ENCODE results near the gene WNT5A.

Gene WNT5A

GRCh38 chr3:55486857-55487380 lies at the start of gene WNT5A:
Gene WNT5A (minus strand): TSS chr3:55487306. CDS start chr3:55486985, 321 bp downstream.
- no peak for DNase-seq (ENCODE audit: low read depth in 2 of 2, low spot score in 1 of 2)

DNA sequence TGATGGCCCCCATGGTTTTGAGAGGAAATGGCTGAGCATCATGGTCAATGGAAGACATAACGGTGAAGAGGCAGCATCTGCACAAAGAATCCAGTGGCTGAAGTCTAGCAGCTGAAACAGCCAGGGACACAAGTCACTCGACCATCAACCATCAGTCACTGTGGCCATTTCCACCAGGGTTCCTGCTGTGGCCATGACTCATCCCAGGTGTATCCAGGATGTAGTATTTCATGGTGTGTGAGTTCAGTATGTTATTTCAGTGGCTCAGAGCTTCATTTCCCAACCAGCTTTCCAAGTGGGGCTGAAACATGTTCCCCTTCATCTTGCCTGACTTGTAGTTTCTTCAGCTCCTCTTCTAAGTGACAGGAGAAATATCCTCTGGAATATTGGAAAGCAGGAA lies 47.8 kb upstream of the WNT5A start:
- no peak for DNase-seq (ENCODE audit: low read depth in 2 of 2, low spot score in 1 of 2)

DNA sequence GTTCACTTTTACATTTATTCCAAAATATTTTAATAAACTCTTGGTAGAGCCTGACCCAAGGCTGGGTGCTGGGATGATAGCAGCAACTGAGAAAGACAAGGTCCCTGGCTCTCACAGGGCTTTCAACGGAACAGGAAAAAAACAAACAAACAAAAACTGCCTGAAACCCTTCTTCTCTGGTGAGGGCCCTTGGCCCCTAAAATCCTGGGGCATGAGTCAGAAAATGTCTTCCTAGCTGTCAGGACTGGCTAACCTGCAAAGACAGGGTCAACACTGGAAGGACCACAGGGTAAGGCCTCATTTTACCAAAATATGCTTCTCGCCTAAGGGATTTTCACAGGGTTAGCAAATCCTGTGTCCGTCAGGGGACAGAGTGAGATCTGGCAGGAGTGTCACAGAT lies 45.7 kb upstream of the WNT5A start:
- DNase-seq (ENCODE audit: low read depth in 2 of 2, low spot score in 1 of 2): no peak

DNA sequence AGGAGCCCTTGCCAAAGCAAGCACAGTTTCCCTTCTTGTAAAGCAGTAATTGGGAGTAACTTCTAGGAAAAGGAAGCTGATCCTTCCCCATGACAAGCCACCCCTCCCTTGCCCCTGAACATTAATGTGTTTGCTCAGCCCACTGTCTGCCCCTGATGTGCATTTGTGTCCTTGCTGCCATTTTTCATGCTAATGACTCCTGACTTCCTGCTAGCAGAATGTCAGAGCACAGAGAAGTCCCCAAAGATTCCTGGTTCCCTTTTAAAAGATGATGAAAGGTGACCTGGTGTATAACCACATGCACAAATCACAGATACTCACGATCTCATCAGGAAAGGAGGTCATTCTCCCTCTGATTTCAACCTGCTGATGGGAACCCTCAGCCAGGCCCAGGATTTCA lies 44.2 kb upstream of the WNT5A start:
- DNase-seq (ENCODE audit: low read depth in 2 of 2, low spot score in 1 of 2): no peak

DNA sequence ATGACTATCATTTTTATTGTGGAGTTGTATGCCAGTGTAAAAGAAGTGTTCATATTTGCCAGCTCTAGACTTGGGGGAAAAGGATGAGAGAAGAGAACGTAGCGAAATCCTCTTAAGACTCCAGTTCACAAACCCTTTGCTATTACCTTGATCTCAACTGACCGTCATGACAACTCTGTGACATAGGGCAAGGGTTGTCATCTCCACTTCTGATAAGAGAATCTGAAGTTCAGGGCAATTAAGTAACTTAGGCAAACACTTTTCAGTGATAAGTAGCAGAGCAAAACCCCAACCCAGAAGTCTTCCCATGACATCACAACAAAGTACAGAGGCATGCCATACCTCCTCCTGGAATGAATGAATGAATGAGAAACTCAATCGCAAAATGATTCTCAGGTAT lies 40.3 kb upstream of the WNT5A start:
- no peak for DNase-seq (ENCODE audit: low read depth in 2 of 2, low spot score in 1 of 2)

DNA sequence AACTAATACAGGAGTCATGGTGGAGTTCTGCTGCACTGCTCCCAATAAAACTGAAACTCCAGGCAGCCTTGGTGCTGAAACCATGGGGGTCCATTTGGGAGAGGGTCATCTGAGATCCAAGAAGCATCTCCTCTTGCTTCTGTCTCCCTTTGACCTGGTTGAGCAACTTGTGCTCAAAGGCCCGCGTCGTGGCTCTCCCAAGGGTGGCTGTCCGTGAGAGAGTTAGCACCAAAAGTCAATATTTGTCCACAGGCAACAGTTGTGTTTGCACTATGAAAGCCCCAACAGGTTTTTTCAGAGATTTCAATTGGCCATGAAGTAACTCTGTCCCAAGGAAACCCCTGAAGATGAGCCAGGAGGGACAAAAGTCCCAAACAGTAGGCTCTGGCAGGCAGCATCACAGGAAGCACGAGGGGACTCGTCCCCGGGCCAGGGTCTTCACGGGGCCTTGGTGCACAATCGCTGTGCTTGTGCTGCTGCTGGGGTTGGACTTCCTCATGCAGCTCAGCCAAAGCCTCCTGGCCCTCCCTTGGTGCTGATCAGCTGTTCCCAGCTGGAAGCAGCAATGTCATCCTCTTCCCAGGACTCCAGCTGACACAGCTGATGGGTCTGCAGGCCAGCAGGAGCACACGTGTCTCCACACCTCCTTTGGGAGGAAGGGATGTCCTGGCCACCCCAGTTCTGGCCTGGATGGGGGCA lies 39.4 kb upstream of the WNT5A start:
- DNase-seq (ENCODE audit: low read depth in 2 of 2, low spot score in 1 of 2): no peak

- DNase-seq (ENCODE audit: low read depth in 2 of 2, low spot score in 1 of 2): no peak
These were observed 38.3 kb upstream of the WNT5A start for GRCh38 chr3:55525436-55525835.

DNA sequence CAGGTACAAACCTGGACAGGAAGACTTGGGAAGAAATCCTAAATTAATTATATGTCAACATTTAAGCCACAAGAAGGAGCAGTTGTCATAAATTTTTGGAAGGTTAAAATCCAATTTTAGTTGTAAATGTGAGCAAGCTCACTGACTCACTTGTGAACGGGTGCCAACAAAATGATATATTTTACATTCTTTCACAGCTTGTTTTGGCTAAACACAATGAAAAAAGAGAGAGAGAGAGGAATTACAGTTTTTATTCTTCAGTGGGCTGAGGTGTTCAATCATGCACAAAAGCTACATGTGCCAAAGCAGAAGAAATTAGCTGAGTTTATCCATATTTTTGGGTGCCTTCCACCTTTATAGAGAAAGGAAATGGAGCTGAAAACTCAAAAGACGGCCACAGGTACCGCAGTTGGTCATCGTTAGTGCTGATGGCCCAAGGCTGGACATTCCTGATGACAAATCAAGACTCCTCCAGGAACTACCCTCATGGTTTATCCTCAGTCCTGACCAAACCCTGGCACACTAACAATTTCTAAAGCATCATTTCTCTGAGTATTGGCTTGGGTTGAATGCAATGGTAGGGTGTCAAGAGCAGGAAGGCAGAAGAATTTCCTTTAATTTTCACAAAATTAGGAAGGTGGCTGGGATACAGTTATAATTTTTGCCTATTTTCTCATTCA lies 37.6 kb upstream of the WNT5A start:
- no peak for DNase-seq (ENCODE audit: low read depth in 2 of 2, low spot score in 1 of 2)

DNA sequence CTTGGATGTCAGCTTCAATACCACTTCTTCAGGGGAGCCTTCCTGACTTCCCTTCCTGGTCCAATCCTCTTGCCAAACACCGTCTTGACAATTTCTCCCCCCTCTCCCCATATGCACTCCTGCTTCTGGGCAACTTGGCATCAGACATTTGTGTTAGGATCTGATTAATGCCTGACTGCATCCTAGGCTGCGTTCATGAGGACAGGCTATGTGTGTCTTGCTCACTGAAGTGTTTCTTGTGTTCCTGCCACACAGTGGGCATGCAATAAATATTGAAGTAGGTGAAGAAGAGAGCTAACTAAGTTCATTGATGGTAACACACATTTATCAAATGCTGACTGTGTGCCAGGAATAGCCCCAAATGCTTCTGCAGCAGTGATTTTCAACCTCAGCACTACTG lies 36.4 kb upstream of the WNT5A start:
- DNase-seq (ENCODE audit: low read depth in 2 of 2, low spot score in 1 of 2): no peak

DNA sequence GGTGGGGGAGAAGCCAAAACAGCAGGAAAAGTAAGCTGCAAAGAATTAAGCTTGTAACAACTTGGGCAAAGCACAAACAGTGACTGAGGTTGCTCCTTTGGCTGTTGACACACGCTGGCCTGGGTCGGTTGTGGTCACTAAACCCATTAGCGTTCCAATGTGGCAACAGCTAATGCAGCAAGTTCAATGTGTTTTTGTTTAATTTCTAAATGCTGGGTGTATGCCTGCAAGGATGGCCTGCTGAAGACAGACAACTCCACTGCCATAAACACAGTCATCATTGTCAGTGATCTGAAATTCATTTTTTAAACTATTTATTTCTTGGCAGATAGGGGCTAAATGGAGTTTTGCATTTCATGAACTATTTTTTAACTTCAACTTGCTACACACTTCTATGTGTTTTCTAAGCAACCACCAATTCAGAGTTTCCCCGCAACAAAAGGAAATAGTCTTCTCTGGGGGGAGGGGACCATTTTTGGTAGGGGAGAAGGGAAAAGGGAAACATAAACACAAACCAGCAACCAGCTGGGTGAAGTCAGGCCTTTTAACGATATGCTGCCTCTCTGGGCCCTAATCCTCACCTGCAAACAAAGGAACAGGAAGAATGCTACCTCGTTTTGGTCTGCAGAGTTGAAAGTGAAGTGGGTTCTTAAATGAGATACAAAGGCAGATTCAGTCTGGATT lies 34.8 kb upstream of the WNT5A start:
- no peak for DNase-seq (ENCODE audit: low read depth in 2 of 2, low spot score in 1 of 2)

- no peak for DNase-seq (ENCODE audit: low read depth in 2 of 2, low spot score in 1 of 2)
These were observed 34.1 kb upstream of the WNT5A start for GRCh38 chr3:55521064-55521737.

DNA sequence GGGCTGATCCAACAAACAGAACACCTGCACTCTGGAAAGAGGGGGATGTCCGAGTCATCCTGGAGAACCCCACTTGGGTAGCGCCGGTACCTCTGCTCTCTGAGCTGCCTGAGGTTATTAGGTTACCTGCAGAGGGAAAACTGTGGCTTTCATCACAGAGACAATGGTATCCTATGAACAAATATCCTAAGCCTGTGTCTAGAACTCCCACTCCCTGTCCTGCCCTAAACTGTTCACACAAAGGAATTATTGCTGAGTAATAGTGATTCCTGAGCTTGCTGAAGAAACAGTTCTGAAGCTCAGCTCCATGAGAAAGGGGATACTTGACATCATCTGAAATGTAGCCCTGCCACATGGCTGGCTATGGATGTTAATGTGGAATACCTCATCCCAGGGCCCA lies 31.9 kb upstream of the WNT5A start:
- DNase-seq (ENCODE audit: low read depth in 2 of 2, low spot score in 1 of 2): no peak

DNA sequence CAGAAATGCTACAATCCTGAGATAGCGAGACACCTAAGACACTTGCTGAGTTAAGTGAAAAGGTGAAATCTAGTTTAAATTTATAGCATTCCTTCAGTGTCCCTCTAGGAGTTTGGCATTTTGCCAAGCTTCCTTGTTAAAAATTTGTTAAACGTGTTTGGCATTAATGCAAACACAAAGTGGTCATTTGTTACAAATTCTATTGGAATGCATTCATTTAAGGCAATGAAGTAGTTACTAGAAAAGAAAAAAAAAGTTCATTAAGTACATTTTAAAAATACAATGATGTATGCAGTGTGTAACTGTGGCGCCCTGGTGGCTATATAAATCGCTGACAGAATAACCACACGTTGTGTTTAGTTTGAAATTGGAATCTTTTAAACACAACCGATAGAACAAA lies 31.3 kb upstream of the WNT5A start:
- no peak for DNase-seq (ENCODE audit: low read depth in 2 of 2, low spot score in 1 of 2)

GRCh38 chr3:55516392-55517030 lies 29.4 kb upstream of the WNT5A start:
- no peak for DNase-seq (ENCODE audit: low read depth in 2 of 2, low spot score in 1 of 2)

DNA sequence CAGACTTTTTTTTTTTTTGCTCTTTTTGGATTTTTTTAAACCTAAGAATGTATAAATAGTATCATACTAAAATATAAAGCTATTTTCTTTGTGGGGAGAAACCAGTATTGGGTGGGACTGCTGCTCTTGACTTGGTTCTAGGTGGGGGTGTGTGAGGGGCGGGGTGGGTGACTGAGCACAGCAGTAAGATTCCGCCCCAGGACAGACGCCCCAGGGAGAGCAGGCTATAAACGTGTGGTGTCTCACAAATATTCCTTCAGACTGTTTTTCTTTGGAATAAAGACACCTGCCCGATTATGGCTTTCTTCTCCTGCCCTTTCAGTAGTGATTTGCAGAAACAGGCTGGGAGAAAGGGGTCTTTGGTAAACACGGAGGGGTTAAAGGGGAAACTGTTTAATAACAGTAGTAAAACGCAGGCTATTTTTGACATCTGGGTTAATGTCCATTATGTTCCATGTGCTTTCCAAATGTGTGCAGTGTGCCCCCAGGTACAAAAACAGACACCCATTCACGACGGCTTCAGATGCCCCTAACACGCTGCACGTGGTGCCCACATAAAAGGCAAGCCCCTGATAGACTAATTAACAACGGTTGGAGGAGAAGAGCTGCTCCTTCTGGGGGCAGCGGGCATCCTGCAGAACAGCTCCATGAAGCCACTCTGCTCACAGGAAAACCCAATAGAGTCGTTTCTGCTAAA lies 28.6 kb upstream of the WNT5A start:
- no peak for DNase-seq (ENCODE audit: low read depth in 2 of 2, low spot score in 1 of 2)

- no peak for DNase-seq (ENCODE audit: low read depth in 2 of 2, low spot score in 1 of 2)
These were observed 27.9 kb upstream of the WNT5A start for GRCh38 chr3:55514962-55515361.

DNA sequence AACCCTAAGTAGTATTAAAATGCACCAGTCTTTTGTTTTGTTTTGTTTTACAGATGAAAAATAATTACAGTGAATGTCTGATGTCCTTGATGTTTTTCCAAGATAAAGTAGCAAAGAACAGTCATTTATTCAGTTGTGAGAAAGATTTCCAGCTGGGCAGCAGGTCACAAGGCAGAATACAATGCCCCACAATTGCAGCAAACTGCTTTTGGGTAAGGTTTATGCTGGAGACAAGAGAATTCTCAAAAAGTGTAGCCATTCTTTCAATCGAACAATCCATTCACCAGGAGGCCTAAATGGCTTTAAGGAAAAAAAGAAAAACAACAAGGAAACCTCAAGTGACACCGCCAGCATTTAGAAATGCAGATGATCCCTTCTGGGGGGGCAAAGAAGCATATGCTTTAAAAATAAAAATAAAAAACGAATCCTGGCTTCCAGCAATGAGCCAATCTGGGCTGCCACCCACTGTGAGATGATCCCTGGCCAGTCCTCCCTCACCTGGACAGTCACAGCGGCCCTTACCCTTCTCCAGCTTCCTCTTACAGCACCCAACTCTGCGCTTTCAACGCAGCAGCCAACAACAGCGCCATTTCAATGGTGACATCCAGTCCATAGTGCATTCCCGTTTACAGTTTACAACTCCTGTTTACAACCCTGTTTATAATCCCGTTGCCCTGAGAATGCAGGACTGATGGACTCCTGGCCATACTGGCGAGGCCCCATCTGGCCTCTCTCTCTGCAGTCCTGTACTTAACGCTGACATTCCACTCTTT lies 25.7 kb upstream of the WNT5A start:
- DNase-seq (ENCODE audit: low read depth in 2 of 2, low spot score in 1 of 2): no peak

DNA sequence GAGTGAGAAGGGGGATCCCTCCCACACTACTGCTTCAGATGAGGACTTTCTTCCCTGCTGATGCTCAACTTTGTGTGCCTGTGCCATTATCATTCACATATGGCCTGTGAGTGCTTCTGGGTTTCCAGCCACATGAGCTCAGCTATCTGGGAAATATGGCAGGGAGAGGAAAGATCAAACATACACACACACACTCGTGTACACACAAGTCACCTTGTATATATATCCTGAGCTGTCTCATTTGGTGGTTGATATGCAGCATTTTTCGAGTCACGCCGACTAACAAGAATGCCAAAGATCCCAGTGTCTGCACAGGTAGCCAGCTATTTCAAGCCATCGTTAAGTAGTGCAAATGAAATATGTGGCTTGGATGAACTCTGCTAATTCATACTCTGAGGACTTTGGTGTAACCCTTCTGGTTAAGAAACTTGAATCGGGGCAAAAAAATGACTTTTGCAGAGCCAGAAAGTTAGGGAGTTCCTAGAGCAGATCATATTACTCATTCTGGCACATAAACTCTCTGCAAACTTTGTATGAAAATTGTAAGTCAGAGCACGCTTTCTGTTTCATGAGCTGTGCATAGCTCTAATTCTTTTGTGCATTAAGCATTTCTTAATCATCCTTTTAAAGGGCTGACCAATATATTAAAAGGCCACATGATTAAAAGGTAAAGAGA lies 24.9 kb upstream of the WNT5A start:
- DNase-seq (ENCODE audit: low read depth in 2 of 2, low spot score in 1 of 2): no peak

DNA sequence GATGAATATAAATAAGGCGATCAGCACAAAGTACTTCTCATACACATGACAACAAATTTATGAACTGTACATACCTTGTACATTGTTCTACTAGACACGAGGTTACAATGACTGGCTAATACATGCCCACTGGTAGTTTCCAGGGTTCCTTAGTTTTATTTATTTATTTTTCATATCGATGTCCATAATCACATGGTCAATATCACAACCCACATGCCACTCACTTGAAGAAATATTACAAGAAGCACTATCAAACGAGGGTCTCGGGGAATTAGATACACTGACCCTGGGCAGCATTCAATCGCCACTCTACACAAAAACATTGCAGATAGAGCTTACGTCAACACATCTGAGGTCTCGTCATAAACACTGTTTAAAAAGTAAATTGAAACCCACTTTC lies 21.2 kb upstream of the WNT5A start:
- no peak for DNase-seq (ENCODE audit: low read depth in 2 of 2, low spot score in 1 of 2)

Data from stimulated activated CD8-positive, alpha-beta memory T cell treated with anti-CD3 and anti-CD28 coated beads, Interleukin-4, amount 100 ng/mL, for 4 hours (primary cell).